H1 (cell line): ENCODE data around the gene PLD5. TPM values are rescaled to one million over a fixed set of nuclear protein-coding genes. Genes with fewer than 3 reads are reported as not detected.
A peak's percentile ranks its signal among the peaks of the same experiment; 100 is the strongest.

Source experiments
- CTCF ChIA-PET: fragments of 300-600 bp; sonication (Branson Sonifier 250); formaldehyde crosslinking; loops from one replicate; lab custom pipeline; 2021; ENCODE audit not compliant: partially characterized antibody; lab: Charles Lee
- POLR2A ChIA-PET: fragments of 300-600 bp; sonication (Branson Sonifier 250); formaldehyde crosslinking; loops from one replicate; lab custom pipeline; 2021; ENCODE audit warnings: inconsistent platforms; ENCODE audit not compliant: partially characterized antibody; lab: Charles Lee
- DNase-seq, 2 experiments: peaks; one replicate each; pipeline versions ENCODE4 v3.0.0 to v3.0.0-alpha.2; 2010 to 2022; ENCODE audit warnings: low spot score in 2 of 2, low read depth in 1 of 2, mixed read lengths in 1 of 2
- FAIRE-seq: peaks from 2 replicates; lab custom pipeline; 2011; peaks lifted over from hg19 to GRCh38; lab: Jason Lieb, UNC
- H2AFZ ChIP-seq: 2 replicates; pipeline ENCODE4 v1.8.1; 2012; ENCODE audit warnings: low read length, inconsistent platforms
- H2AK5ac ChIP-seq: 2 replicates; pipeline ENCODE4 v1.6.1; 2013; ENCODE audit warnings: low read depth, low read length
- H2BK120ac ChIP-seq: replicated peaks from 2 replicates; pipeline ENCODE3; 2013; ENCODE audit warnings: low read depth, low read length, inconsistent platforms
- H2BK12ac ChIP-seq: 2 replicates; pipeline ENCODE4 v1.6.1; 2013; ENCODE audit warnings: low read depth, low read length
- H2BK15ac ChIP-seq: 2 replicates; pipeline ENCODE4 v1.6.1; 2013; ENCODE audit warnings: low read length
- H2BK20ac ChIP-seq: 2 replicates; pipeline ENCODE4 v1.6.1; 2013; ENCODE audit warnings: low read length
- H2BK5ac ChIP-seq: 2 replicates; pipeline ENCODE4 v1.6.1; 2013; ENCODE audit warnings: low read depth, low read length
- H3K14ac ChIP-seq: 2 replicates; pipeline ENCODE4 v1.6.1; 2013; ENCODE audit warnings: inconsistent platforms; ENCODE audit not compliant: insufficient read length
- H3K18ac ChIP-seq: 2 replicates; pipeline ENCODE4 v1.6.1; 2013; ENCODE audit warnings: low read length; ENCODE audit errors: extremely low read depth
- H3K23ac ChIP-seq: 2 replicates; pipeline ENCODE4 v1.6.1; 2013; ENCODE audit warnings: inconsistent platforms; ENCODE audit not compliant: insufficient read length
- H3K23me2 ChIP-seq: 2 replicates; pipeline ENCODE4 v1.6.1; 2013; ENCODE audit warnings: low read depth, low read length
- H3K27ac ChIP-seq: 2 replicates; pipeline ENCODE4 v1.6.1; 2011; ENCODE audit warnings: low read depth, low read length, inconsistent platforms
- H3K27me3 ChIP-seq, 4 experiments: replicated peaks in 1 of 4; 1 replicate in 1 of 4; 2 replicates in 3 of 4; pipeline versions ENCODE4 v1.6.1 to v1.8.1; 2011 to 2013; ENCODE audit warnings: low read length in 3 of 4, mild to moderate bottlenecking in 3 of 4, inconsistent platforms in 2 of 4, mixed read lengths in 2 of 4, moderate library complexity in 1 of 4; ENCODE audit not compliant: control insufficient read depth in 3 of 4, insufficient read depth in 3 of 4; ENCODE audit errors: extremely low read depth in 1 of 4
- H3K36me3 ChIP-seq, 4 experiments: 2 replicates each; pipeline versions ENCODE4 v1.6.1 to v1.8.1; 2011 to 2013; ENCODE audit warnings: mild to moderate bottlenecking in 4 of 4, low read length in 3 of 4, moderate library complexity in 2 of 4, control low read depth in 1 of 4, inconsistent platforms in 1 of 4; ENCODE audit not compliant: insufficient read depth in 4 of 4, control insufficient read depth in 2 of 4
- H3K4ac ChIP-seq: replicated peaks from 2 replicates; pipeline ENCODE3; 2013; ENCODE audit warnings: low read length, low read depth, mixed read lengths, inconsistent platforms; ENCODE audit not compliant: insufficient read length
- H3K4me1 ChIP-seq, 4 experiments: replicated peaks in 1 of 4; 1 replicate in 1 of 4; 2 replicates in 3 of 4; pipeline versions ENCODE4 v1.6.1 to v1.8.1; 2011 to 2013; ENCODE audit warnings: low read length in 3 of 4, inconsistent platforms in 2 of 4, mixed read lengths in 1 of 4; ENCODE audit not compliant: insufficient read depth in 4 of 4, control insufficient read depth in 3 of 4
- H3K4me2 ChIP-seq, 2 experiments: 2 replicates each; pipeline versions ENCODE4 v1.6.1 to v1.8.1; 2011 to 2013; ENCODE audit warnings: low read depth in 2 of 2, low read length in 2 of 2, control low read depth in 1 of 2, inconsistent platforms in 1 of 2, mild to moderate bottlenecking in 1 of 2; ENCODE audit not compliant: insufficient read depth in 1 of 2
- H3K4me3 ChIP-seq, 4 experiments: fragments of 200-600, 300-600 bp in 1 of 4; sonication (generic), shearing (Covaris generic), sonication (Bioruptor Twin) in 1 of 4; 2 replicates each; pipeline versions ENCODE4 v1.5.1 to v1.8.1; 2011 to 2016; ENCODE audit warnings: low read length in 4 of 4, low read depth in 3 of 4, control low read depth in 2 of 4, inconsistent platforms in 2 of 4, mild to moderate bottlenecking in 2 of 4, mixed read lengths in 1 of 4, moderate library complexity in 1 of 4; ENCODE audit not compliant: insufficient read depth in 2 of 4; ENCODE audit errors: extremely low read depth in 1 of 4
- H3K56ac ChIP-seq: replicated peaks from 2 replicates; pipeline ENCODE3; 2013; ENCODE audit warnings: low read depth, mild to moderate bottlenecking, mixed read lengths, low read length, inconsistent platforms; ENCODE audit not compliant: insufficient read length
- H3K79me1 ChIP-seq: 2 replicates; pipeline ENCODE4 v1.6.1; 2013; ENCODE audit warnings: low read depth, low read length, control low read depth
- H3K79me2 ChIP-seq, 2 experiments: 2 replicates each; pipeline versions ENCODE4 v1.6.1 to v1.8.1; 2012 to 2013; ENCODE audit warnings: low read length in 2 of 2, mild to moderate bottlenecking in 2 of 2, inconsistent platforms in 1 of 2; ENCODE audit not compliant: insufficient read depth in 2 of 2, control insufficient read depth in 1 of 2
- H3K9ac ChIP-seq, 4 experiments: replicated peaks in 1 of 4; 1 replicate in 1 of 4; 2 replicates in 3 of 4; pipeline versions ENCODE4 v1.6.1 to v1.8.1; 2011 to 2013; ENCODE audit warnings: low read depth in 3 of 4, low read length in 3 of 4, control low read depth in 2 of 4, mild to moderate bottlenecking in 2 of 4, moderate library complexity in 2 of 4, inconsistent platforms in 1 of 4; ENCODE audit errors: extremely low read depth in 1 of 4
- H3K9me3 ChIP-seq, 2 experiments: 2 replicates each; pipeline versions ENCODE4 v1.6.1 to v1.8.1; 2012 to 2013; ENCODE audit warnings: mild to moderate bottlenecking in 2 of 2, moderate library complexity in 2 of 2, control low read depth in 1 of 2, inconsistent platforms in 1 of 2, low read depth in 1 of 2, low read length in 1 of 2, mixed read lengths in 1 of 2; ENCODE audit not compliant: insufficient read depth in 2 of 2
- H4K20me1 ChIP-seq, 2 experiments: replicated peaks in 1 of 2; 2 replicates each; pipeline versions ENCODE3 to v1.8.1; 2011 to 2013; ENCODE audit warnings: inconsistent platforms in 2 of 2, low read length in 2 of 2, mild to moderate bottlenecking in 1 of 2; ENCODE audit not compliant: insufficient read depth in 2 of 2, control insufficient read depth in 1 of 2
- H4K5ac ChIP-seq: 2 replicates; pipeline ENCODE4 v1.6.1; 2013; ENCODE audit warnings: low read length, low read depth, mixed read lengths, inconsistent platforms; ENCODE audit not compliant: insufficient read length
- H4K8ac ChIP-seq: 2 replicates; pipeline ENCODE4 v1.8.0; 2013; ENCODE audit warnings: mild to moderate bottlenecking, moderate library complexity, low read length, inconsistent platforms; ENCODE audit not compliant: insufficient read depth; ENCODE audit errors: extremely low read depth
- H4K91ac ChIP-seq: replicated peaks from 2 replicates; pipeline ENCODE3; 2013; ENCODE audit warnings: low read length, mixed read lengths, inconsistent platforms; ENCODE audit not compliant: insufficient read length
- BACH1 ChIP-seq: IDR thresholded peaks from 2 replicates; pipeline ENCODE4 v1.6.1; 2012; ENCODE audit warnings: low read length, improper control_type of control experiment
- BRCA1 ChIP-seq: IDR thresholded peaks from 2 replicates; pipeline ENCODE4 v1.6.1; 2012; ENCODE audit warnings: low read depth, low read length, improper control_type of control experiment
- EGR1 ChIP-seq: IDR thresholded peaks from 2 replicates; pipeline ENCODE4 v1.6.1; 2011; ENCODE audit warnings: low read depth, low read length, borderline replicate concordance
- EZH2 ChIP-seq: fragments of 200-600 bp; sonication (generic); IDR thresholded peaks from 2 replicates; pipeline ENCODE4 v1.7.1; 2012; ENCODE audit warnings: low read depth, mild to moderate bottlenecking, moderate library complexity, low read length, inconsistent platforms; ENCODE audit not compliant: severe bottlenecking
- FOSL1 ChIP-seq: IDR thresholded peaks from 2 replicates; pipeline ENCODE4 v1.6.1; 2011; ENCODE audit warnings: mild to moderate bottlenecking, low read depth, low read length, moderate library complexity; ENCODE audit not compliant: insufficient read depth
- HDAC6 ChIP-seq: IDR thresholded peaks from one replicate; pipeline ENCODE4 v1.7.1; 2012; ENCODE audit warnings: low read depth, mild to moderate bottlenecking, inconsistent platforms, low read length, moderate library complexity
- KDM5A ChIP-seq: fragments of 200-600 bp; IDR thresholded peaks from 2 replicates; pipeline ENCODE4 v1.7.1; 2012; ENCODE audit warnings: mild to moderate bottlenecking, low read length, inconsistent platforms, mixed read lengths
- MAX ChIP-seq: IDR thresholded peaks from 2 replicates; pipeline ENCODE4 v1.6.1; 2012; ENCODE audit warnings: inconsistent platforms
- NANOG ChIP-seq: IDR thresholded peaks from 2 replicates; pipeline ENCODE4 v1.6.1; 2011; ENCODE audit warnings: low read length, low read depth, mild to moderate bottlenecking, inconsistent platforms; ENCODE audit not compliant: insufficient read depth, poor library complexity, severe bottlenecking
- NRF1 ChIP-seq: IDR thresholded peaks from 2 replicates; pipeline ENCODE4 v1.6.1; 2011; ENCODE audit warnings: mild to moderate bottlenecking, low read depth, low read length, improper control_type of control experiment
- RNF2 ChIP-seq: fragments of 200-900, 300-1000 bp; sonication (generic); IDR thresholded peaks from 2 replicates; pipeline ENCODE4 v1.7.1; 2016; ENCODE audit warnings: borderline replicate concordance, low read depth, mild to moderate bottlenecking, antibody characterized with exemption, low read length; ENCODE audit not compliant: poor library complexity, severe bottlenecking; ENCODE audit errors: missing control alignments
- SIX5 ChIP-seq: IDR thresholded peaks from 2 replicates; pipeline ENCODE4 v1.6.1; 2011; ENCODE audit warnings: mild to moderate bottlenecking, low read depth, low read length
- SRF ChIP-seq: IDR thresholded peaks from 2 replicates; pipeline ENCODE4 v1.6.1; 2011; ENCODE audit warnings: mild to moderate bottlenecking, low read depth, low read length, moderate library complexity
- TCF12 ChIP-seq: IDR thresholded peaks from 2 replicates; pipeline ENCODE4 v1.6.1; 2011; ENCODE audit warnings: low read depth, mild to moderate bottlenecking, low read length
- WGBS, 2 experiments: shearing (Covaris generic) in 1 of 2; methylation state at CpG; one replicate each; pipeline versions ENCODE4 v1.1.6 to v1.1.7; 2013 to 2015; ENCODE audit warnings: low lambda C conversion rate in 2 of 2, mixed read lengths in 2 of 2, inconsistent platforms in 1 of 2, low coverage in 1 of 2, missing lambda C conversion rate in 1 of 2; ENCODE audit not compliant: insufficient replicate concordance in 2 of 2, insufficient coverage in 1 of 2, insufficient read length in 1 of 2; ENCODE audit errors: extremely low coverage in 1 of 2, missing lambda C conversion rate in 1 of 2; 5-methylcytosine and 5-hydroxymethylcytosine counted together
- polyA plus RNA-seq, 7 experiments: library from polyadenylated mRNA; depleted of rRNA in 3 of 7; stranded (reverse) in 5 of 7; unstranded in 2 of 7; fragments of >200 nt in 5 of 7; fragments of 200-250 nt in 2 of 7; gene quantifications; 1 replicate in 5 of 7; 2 replicates in 1 of 7; 4 replicates in 1 of 7; pipeline versions ENCODE4 v1.2.1 to v1.2.3, GENCODE V29; 2011 to 2013; ENCODE audit warnings: missing spikeins in 2 of 7, mixed read lengths in 2 of 7
- total RNA-seq: library from RNA; stranded (reverse); fragmentation: NEBNext Ultra II Directional; extraction: Animal tissue kit (Norgen Biotek cat#: 25700); gene quantifications from 2 replicates; pipeline ENCODE4 v1.2.1, GENCODE V29; 2021

Gene PLD5
- total and polyA plus RNA-seq, 2 of the 8 experiments (the other 6 are each of a cell fraction or from before 2014, with no cell fraction given) = 0.86 to 8.5 TPM

GRCh38 chr1:242043165-242043564, 481.3 kb downstream of the PLD5 start:
- FAIRE-seq (no peak), DNase-seq (peak in 1 of 2 experiments; percentile 8)
- WGBS, 2 experiments = 54% methylated on average over 3 of the region's 3 CpGs; no CpG with 5 or more reads in 1 of the 2 experiments
- H3K27me3 ChIP-seq = no peaks in the 10 kb centered on the region
- no peak overlapping the region for H3K18ac ChIP-seq
- H2BK20ac ChIP-seq = no peak overlapping the region
- H4K5ac ChIP-seq = no peak overlapping the region
- no peak overlapping the region for H2BK120ac ChIP-seq
- H2BK5ac ChIP-seq = no peak overlapping the region
- peaks cover 3 to 4% of the 10 kb centered on the region in 2 experiments; a peak in 2 of 4 replicates for H3K9me3 ChIP-seq
- H3K23ac ChIP-seq = no peak overlapping the region
- no peak overlapping the region for H3K14ac ChIP-seq
- no peaks in the 10 kb centered on the region for H3K23me2 ChIP-seq
- H4K8ac ChIP-seq = no peak overlapping the region
- no peaks in the 10 kb centered on the region for H3K79me1 ChIP-seq
- no peak overlapping the region for H2BK12ac ChIP-seq
- no peak for TF ChIP-seq NANOG
- no peak for TF ChIP-seq KDM5A
- no peak for TF ChIP-seq RNF2
- no peak for TF ChIP-seq SIX5
- TF ChIP-seq BACH1 = no peak
- no peak for TF ChIP-seq MAX
- TF ChIP-seq NRF1 = no peak
- no peak for TF ChIP-seq SRF
- TF ChIP-seq EGR1 = no peak
- no peak for TF ChIP-seq EZH2
- no peak for TF ChIP-seq TCF12
- TF ChIP-seq HDAC6 = no peak
- TF ChIP-seq BRCA1 = no peak
- TF ChIP-seq FOSL1 = no peak
- no peak overlapping the region for H3K4me3 ChIP-seq
- no peaks in the 10 kb centered on the region for H3K4me1 ChIP-seq
- no peak overlapping the region for H3K27ac ChIP-seq
- no peaks in the 10 kb centered on the region; a peak in 1 of 8 replicates for H3K36me3 ChIP-seq
- no peak overlapping the region for H2BK15ac ChIP-seq
- no peak overlapping the region for H3K9ac ChIP-seq
- no peaks in the 10 kb centered on the region for H3K79me2 ChIP-seq
- H3K56ac ChIP-seq = no peak overlapping the region
- H4K20me1 ChIP-seq = no peaks in the 10 kb centered on the region
- ChIA-PET POLR2A (no interaction called here), CTCF (no interaction called here)
- H3K4me2 ChIP-seq = no peak overlapping the region
- H2AK5ac ChIP-seq = no peak overlapping the region
- no peak overlapping the region for H4K91ac ChIP-seq
- H2AFZ ChIP-seq = no peak overlapping the region
- H3K4ac ChIP-seq = no peak overlapping the region
